ENCODE results near the gene PPP2R1B.
A peak's percentile ranks its signal among the peaks of the same experiment; 100 is the strongest.

The PPP2R1B gene

DNA sequence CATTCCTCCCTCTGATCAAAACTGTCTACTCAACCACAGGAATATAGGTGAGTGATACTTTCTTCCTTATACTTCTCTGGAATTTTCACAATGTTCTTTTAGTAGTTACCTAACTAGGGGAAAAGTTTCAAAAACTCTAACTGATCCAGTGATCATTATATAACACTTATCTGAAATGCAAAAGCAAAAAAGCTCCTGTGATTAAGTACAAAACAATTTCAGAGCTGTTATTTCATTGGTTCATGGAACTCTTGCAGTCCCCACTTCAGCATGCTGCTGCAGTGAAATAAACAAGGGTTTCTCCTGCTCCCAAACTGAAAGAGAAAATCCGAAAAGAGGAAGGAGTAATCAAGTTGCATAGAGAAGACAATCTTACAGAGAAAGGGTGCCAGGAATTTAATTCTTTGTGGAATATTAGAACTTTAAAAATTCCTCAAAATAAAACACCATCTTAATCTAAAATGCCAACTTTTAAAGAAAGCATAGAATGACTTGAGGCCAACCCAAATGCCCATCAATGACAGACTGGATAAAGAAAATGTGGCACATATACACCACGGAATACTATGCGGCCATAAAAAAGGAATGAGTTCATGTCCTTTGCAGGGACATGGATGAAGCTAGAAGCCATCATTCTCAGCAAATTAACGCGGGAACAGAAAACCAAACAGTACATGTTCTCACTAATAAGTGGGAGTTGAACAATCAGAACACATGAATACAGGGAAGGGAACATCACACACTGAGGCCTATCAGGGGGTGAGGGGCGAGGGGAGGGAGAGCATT, 20.3 kb downstream of the PPP2R1B start:
- DNase-seq: no peak

DNA sequence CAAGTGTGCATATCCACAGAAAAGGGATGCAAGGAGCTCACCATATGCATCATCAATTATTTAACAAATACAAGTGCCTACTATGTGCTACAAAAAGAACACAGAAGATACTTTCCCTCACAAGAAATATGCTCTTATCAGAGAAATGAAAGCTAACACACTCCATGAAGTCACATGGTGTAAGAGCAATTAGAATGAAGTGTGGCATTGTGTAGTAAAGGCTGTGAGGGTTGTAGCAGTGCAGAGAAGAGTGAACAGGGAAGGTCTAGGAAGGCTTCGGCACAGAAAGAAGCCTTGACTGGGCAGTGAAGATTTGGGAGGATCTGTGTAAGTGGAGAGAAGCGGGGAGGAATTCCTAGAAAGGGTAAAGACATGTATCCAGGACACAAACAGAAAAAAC, 22.5 kb downstream of the PPP2R1B start:
- DNase-seq: no peak

DNA sequence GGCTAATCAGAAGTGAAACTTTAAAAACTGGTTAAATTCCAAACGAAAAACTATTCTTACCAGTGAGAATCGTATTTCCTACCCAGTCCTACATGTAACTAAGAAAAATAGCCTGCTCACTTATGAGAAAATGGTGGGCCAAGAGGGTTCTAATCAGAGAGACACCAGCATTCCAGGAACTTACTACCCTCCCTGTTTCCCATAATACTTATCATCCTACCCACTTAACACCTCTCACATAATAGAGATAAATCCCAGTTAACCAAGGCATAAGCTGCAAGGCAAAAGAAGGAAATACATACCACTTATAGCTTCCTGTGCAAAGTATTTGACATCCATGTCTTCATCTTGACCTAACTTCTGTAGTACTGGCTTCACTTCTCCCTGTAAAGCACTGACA, 24.4 kb downstream of the PPP2R1B start:
- DNase-seq: no peak

DNA sequence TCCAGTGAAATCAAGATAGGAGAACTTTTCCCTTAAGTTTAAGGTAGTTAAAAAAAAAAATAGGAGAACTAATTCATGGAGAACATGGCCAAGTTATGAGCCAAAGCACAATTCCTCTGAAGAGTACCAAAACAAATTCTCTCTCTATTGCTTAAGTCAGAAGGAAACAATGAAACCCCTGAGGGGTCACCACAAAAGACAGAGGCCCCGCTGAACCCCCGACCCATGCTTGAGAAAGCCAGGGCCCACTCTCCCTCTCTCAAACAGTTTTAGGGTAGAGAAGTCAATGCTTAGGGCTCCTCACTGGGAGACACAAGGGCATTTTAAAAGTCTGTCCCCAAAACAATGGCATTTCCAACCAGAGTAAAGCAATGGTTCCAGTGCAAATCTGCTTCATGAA, 26.9 kb downstream of the PPP2R1B start:
- no peak for DNase-seq

DNA sequence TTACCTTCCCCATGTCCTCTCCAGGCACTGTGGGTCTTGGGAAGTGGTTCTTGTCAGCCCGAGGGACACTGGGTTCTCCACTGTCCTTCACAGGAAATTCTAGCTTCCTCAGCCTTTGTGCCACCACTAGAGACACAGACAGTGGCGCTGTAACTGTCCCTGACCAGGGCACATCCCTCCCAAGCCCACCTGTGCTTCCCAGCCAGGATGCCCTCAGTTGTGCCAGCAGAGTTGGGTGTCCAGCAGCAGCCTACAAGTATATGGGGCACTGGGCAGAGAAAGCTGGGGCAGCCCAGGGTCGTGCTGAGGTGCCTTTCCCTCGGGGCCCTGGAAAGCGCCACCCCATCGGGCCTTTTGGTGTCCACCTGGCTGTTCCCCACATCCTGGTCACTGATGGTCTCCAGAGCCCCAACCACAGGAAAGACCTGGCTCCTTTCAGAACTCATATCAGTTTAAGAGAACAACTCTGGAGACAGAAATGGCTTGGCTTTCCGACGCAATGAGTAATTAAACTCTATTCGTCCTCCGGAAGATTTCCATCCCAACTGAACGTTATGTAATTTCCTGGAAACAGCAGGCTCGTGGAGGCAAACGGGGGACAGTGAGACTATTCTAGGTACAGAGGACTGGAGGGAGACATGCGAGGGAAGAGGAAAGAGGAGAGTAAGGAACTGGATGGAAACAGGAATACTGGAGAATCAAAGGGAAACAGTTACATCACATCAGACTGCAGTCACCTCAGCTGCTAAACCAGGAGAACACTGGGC, 28.6 kb downstream of the PPP2R1B start:
- DNase-seq: no peak

DNA sequence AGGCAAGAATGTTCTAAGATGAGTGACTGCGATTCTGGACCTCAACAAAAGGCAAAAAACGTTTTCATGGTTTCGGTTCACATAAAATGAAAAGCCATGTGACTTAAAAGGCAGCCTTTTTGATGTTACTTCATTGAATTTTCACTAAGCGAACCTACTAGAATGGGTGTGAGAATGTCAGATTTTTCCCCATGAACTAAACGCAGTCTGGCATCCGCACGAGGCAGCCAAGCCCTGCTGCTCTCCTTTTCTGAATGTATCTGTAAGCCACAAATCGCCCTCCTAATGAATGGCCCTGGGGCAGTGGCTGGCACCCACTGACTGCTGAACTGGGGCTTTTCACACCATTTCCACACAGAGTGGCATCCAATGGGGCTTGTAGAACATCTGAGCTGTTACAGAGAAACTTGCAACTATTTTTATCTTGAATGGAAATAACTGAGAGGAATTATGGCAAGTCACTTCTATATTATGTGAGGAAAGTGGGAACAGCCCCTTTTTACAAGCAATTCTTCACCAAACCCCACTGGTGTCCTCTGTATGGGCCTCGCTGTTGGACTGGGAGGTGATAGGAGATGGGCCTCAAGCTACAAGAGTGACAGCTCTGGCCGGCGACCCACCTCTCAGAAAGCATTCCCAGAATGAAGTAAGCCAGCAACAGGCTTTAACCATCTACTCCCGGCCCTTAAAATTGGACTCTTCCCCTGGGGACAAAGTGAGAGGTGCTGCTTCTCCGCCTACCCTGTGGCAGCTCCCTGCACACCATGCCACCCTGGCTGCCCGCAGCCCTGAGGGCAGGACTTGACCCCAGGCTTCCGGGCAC, 29.4 kb downstream of the PPP2R1B start:
- DNase-seq: no peak

DNA sequence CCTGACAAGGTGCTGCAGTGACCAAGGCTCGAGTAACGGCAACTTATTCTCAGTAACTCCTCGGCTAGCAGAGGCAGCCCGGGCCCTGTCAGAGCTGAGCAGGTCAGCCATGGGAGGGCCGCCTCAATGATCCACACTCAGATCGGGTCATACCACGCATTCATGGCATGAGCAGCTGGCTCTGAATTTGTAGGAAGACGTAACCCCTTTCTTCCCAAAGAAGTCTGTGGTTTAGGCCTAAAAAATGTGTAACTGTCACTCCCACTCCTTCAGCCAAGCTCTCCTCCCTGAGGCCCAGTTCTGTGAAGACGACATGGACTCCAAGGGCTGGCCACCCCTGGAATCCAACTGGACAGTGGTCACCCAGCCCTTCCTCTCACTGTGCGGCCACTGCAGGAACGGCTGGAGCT, 30.0 kb downstream of the PPP2R1B start:
- no peak for DNase-seq

DNA sequence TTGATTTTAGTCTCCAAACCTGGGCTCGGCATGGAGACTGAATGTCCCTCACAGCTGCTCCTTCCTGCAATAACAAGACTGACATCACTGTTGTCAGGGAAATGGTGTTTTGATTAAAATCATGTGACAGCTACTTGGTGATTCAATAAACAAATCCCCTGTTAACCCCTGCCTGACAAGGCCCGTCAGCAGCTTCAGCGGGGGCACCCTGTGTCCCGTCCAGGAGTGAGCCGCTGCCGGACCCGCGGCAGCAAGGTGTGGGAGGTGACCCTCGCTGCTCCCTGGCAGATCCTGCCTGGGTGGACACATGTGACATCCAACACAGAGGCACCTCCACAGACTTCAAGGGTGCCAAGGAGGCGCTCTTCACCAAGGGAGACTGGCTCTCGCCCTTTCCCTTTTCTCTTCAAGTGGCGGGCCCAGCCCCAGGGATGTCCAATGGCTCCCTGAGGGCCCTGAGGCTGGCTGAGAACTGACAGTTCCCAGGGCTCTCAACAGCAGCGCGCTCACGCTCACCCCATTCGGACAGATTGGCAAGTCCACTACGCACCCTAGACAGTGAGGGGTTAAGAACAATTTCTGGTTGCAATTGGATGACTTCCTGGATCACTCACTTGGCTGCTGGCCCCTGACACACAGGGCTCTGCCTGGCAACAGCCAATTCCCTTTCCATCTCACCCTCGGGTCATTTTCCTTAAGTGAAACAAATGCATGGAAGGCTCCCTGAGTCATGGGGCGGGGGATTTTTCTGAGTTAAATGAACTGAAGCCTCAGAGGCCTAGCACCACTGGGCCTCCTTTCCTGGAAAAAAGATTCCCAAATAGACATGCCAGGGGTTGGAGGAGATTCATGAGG, 30.7 kb downstream of the PPP2R1B start:
- DNase-seq: peak; percentile 57

DNA sequence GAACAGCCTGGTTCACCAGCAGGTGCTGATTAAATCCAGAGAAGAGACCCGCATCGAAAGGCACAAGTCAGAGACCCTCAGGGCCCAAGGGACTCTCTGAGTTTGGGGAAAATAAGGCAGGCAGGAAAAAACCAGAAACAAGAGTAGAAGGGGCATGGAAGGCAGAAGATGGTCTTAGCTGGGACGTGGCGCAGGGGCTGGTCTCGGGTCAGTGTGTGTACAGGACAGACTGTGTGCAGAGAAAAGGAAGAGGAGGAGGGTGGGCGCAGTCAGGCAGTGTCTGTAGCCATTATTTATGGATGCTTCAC, 31.3 kb downstream of the PPP2R1B start:
- DNase-seq: no peak

DNA sequence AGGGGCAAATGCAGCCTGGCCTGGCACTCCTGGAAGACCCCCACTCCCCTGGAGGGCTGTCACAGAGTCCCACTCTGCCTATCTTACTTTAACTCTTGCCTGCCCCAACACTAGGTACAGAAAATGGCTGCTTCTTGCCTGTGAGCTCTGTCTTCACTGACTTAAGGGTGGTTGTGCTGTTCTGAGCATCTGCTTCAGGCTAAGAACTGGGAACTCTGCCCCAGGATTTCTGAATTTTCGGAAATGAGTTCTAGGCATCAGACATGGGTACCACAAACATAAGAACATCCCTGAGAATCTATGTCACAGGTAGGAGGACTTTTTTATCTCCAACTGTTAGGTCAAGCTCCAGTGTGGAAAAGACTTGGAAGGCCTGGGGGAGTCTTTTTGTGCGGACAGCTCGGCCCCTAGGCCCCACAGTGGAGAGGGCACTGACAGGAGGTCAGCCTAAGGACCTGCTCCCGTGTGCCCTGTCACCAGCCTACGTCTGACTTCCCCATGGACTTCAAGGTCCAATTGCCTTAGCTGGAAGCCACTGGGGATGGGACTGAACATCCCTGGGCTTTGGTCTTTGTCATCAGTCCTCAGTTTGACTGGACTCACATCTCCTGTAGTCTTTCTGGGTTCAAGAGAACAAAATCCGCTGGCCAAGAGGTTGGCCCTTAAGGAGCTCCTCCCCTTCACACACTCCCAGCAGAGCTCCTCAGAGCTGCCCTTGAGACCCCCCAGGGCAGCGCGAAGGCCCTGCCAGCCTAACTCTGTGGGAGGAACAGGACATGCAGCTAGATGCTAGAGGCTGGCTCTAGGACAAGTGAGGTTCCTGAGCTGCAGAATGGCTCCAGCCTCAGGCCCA, 31.9 kb downstream of the PPP2R1B start:
- no peak for DNase-seq

DNA sequence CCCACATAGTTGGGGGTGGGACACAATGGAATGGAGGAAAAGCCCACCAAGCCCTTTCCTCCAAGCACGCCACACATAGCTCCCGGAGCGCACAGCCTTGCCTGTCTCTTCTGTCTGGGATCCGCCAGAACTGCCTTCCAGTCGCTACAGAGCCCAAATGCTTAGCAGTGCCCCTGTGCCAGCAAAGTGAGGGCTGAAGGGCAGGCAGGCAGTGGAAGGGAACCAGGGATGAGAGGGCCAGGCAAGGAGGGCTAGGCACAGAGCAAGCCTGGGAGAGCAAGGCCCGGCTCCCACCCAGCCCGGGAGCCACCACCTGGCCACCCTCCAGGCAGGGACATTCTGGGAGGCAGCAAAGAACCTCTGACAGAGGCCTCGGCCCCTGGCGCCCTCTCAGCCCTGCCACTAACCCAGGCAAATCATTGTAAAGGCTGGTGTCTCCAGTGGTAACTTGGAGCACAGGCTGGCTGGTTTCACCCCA, 32.5 kb downstream of the PPP2R1B start:
- DNase-seq: no peak

DNA sequence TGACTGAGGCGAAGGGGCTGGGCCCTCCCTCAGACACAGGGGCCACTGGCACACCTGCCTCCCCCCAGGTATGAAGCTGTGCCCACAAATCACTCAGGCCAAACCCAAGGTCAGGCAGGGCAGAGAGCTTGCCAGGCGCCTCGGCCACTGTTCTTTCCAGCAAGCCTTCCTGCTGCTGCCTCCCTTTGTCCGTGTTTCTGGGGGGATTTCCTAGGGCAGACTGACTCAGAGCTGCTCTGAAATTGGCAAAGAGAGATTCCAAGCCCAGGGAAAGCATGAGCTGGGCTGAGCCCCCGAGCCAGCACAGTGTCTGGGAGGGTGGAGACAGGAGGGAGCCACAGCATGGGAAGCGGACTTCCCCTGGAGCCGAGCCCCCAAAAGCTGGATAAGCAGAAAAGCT, 33.2 kb downstream of the PPP2R1B start:
- no peak for DNase-seq

DNA sequence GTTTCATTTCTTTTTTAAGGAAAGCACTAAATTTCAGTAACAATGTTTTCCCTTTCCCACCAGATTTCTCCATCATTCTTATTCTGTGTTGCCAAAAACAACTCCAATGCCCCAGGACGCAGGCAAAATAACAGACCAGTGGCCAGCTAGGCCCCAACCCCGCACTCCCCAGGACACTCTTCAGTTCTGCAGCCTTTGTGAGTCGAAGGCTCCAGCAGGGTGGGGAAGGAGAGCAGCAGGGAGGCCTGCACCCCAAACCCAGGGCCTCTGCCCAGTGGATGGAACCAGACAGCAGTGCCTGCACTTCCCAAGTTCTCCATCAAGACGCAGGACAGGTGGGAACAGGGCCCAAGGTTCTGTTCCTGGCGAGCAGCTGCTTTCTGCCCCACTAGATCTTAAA, 34.4 kb downstream of the PPP2R1B start:
- DNase-seq: no peak

DNA sequence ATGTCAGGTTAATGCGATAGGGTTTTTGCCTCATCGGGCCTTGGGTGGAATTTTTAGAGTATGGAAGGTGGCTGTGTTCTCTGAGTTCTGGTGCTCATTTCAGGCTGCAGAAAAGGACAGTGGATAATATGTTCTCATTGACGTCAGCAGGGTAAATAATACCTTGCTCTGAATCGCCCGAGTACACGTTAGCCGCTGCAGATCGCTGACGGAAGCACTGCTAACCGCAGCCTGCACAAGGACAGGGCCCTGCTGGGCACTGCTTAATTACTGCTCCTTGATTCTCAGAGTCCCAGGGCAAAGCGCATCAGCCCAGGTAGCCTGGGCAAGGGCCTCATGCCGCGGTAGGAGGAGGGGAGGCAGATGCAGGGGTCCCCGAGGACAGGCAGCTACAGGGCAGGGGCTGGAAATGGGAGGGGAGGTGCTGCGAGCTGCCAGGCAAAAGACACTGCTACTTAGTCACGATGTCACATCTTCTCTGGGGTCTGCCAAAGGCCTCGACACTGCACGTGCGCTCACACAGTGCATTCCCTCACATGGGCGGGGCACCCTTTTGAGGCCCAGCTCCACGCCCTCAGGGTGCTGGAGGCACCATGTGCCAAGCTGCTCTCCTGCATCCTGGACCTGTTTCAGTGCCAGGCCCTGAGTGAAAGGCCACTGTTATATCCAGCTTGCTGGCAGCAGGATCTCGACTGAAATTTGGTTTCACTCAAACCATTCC, 35.2 kb downstream of the PPP2R1B start:
- DNase-seq: no peak

DNA sequence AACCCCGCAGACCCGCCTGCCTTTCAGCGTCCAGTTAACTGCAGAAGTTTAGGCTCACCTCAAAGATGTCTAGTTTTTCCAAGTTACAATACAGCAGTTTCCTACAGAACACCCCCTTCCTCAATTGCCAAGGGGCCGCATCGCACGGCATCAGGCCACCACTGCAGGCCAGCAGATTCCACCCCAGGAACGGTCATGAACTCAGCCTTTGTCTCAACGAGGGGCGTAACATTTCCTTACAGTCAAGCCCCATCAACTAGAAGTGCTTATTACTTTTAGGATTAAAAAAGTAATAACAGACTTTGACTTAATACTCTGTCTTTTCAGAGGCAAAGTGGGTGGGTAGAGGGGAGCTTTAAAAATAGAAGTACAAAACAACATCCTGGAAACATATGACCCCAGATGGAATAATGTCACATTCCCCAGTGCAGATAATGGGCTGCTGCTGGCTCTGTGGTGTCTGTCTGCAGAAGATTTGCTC, 36.3 kb downstream of the PPP2R1B start:
- no peak for DNase-seq

DNA sequence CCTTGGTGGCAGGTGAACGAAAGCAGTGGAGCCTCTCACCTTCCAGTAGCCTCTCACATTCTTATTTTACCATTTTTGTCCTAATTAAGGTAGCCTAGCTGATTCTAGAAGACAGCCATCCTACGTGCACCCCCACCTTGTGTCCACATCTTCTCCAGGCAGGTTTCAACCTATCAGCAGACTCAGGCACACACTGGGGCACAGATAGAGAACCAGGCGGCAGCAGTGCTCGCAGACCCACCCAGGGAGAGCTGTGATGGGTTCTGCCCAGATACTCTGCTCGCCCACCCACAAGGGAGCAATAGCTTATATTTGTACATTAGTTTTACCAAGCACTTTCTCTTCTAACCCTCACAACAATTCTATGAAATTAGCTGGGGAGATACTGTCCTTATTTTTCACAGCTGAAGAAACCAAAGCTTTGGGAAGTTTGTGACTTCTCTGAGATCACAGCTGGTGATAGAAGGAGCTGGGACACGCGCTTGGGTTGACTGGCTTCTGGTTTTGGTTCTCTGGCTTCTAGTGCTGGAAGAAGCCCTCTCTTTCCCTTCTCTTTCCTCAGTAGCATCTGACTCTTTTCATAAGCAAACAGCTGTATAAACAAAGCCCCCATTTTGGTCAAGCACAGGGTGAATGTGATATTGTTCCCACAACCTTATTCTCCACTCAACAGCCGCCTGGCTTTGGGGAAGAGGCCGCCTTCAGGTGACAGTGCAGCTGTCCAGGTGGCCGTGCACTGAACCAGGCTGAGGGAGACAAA, 36.9 kb downstream of the PPP2R1B start:
- DNase-seq: no peak

DNA sequence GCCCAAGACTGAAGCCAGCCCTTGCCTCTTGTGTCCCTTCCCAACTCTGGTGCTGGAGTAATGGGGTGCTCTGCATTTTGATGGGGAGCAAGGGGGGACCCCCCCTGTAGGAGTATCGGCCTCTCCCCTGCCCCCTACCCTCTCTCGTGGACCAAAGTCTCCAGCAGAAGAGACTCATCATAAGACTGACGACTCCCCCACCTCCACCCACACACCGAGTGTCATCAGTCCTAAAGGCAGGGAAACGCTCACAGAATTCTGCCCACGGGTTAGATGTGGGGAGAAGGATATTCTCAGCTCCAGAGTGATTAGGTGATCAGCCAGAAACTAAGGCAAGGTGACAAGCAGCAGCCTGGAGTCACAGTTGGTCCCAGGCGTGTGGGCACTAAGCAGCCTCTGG, 38.8 kb downstream of the PPP2R1B start:
- no peak for DNase-seq

DNA sequence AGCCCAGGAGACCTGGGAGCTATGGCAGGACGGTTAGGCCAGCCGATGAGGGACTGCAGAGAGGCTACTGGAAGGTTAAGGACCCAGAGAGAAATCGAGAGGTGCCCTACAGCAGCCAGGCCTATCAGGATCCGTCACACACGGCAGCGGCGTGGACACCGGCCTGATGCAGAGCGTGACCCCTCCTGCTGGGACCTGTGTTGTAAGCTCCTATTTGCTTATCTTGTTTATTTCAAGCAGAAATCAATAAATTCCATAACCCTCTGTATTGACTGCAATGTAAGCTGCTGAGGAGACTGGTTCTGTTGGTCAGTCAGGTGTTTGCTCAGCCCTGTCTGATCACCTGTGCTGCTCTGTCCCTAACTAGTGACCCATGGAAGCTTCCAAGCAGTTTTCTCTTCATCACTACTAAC, 39.9 kb downstream of the PPP2R1B start:
- no peak for DNase-seq

DNA sequence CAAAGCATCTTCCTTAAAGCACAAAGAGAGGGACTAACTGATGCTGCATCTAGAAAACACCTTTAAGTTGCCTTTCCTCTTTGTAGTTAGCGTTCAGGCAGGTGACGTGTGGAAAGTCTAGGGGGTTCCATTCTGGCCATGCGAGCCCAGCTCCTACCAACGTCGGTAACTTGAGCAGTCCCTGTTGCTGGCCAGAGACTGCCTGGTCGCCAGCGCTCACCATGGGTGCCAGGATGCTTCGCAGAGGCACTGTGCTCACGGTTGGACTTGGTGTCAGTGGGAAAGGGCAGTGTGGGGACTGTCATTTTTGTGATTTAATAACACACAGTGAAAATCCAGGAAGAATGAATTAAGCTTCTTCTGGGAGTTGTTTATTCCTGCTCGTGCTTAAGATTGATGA, 40.6 kb downstream of the PPP2R1B start:
- DNase-seq: no peak

DNA sequence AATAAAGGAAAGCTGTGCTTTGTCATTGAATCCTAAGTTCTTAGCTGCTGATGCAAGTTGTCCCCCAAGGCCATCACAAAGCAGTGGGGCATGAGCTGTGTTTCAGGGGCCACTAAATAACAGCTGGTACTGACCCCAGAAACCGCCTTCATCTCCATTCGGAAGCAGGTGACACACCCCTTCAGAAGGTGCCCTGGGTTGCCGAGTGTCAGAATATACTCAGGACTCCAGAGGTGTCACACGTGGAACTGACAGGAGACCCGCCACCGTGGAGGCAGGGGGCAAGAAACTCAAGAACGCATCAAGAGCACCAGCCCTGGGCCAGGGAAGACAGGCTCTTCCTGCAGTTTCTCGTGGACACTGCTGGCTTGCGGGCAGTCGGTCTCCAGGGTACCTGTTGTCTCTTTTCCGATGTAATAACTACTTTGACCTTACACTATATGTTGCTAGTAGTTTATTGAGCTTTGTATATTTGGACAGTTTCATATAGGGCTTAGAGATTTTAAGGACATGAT, 41.5 kb downstream of the PPP2R1B start:
- DNase-seq: no peak
